GM12878 (cell line): ENCODE measurements around the gene DPPA2. TPM values are rescaled to one million over a fixed set of nuclear protein-coding genes. Genes with fewer than 3 reads are reported as not detected.

Source experiments
- ATAC-seq: fragments of 200-7000 bp; cut with Tn5 transposase; 3 replicates; pipeline ENCODE4 v1.9.1; 2020; ENCODE audit warnings: mild to moderate bottlenecking, moderate library complexity
- BruUV-seq: library from RNA; stranded (reverse); fragments of 400-500 nt; replicated peaks from 2 replicates; lab custom pipeline; 2021; lab: Mats Ljungman, UMichigan
- CTCF ChIA-PET: fragments of 300-600 bp; sonication (Branson Sonifier 250); formaldehyde crosslinking; extraction: SDS; loops from one replicate; lab custom pipeline; 2021; ENCODE audit warnings: inconsistent platforms; lab: Yijun Ruan, JAX
- POLR2A ChIA-PET: fragments of 350-600 bp; formaldehyde crosslinking; extraction: SDS; loops from one replicate; lab custom pipeline; 2021; ENCODE audit warnings: inconsistent platforms; lab: Charles Lee
- RAD21 ChIA-PET: fragments of 300-600 bp; sonication (Branson Sonifier 250); formaldehyde crosslinking; loops from one replicate; lab custom pipeline; 2023; ENCODE audit warnings: antibody characterized with exemption; ENCODE audit not compliant: unreplicated experiment; lab: Charles Lee
- SMC1A ChIA-PET: fragments of 300-600 bp; sonication (Branson Sonifier 250); formaldehyde crosslinking; loops from one replicate; lab custom pipeline; 2023; ENCODE audit not compliant: unreplicated experiment, uncharacterized antibody; lab: Charles Lee
- DNase-seq: peaks from one replicate; pipeline ENCODE4 v3.0.0-alpha.2; 2011; ENCODE audit warnings: low read depth, low spot score
- FAIRE-seq: peaks from 3 replicates; lab custom pipeline; 2011; peaks lifted over from hg19 to GRCh38; lab: Jason Lieb, UNC
- H2AFZ ChIP-seq: 2 replicates; pipeline ENCODE4 v1.6.0; 2011; ENCODE audit warnings: low read depth, low read length, control low read depth; ENCODE audit not compliant: control insufficient read depth
- H3K27ac ChIP-seq: 2 replicates; pipeline ENCODE4 v1.5.1; 2011; ENCODE audit warnings: control low read depth; ENCODE audit not compliant: control insufficient read depth, insufficient read depth
- H3K27me3 ChIP-seq, 2 experiments: replicated peaks in 1 of 2; 2 replicates each; pipeline versions ENCODE4 v1.6.0 to v1.6.1; 2011; ENCODE audit warnings: low read length in 1 of 2; ENCODE audit not compliant: control insufficient read depth in 2 of 2, insufficient read depth in 2 of 2
- H3K36me3 ChIP-seq, 2 experiments: 2 replicates each; pipeline ENCODE4 v1.5.1; 2011; ENCODE audit warnings: low read length in 1 of 2; ENCODE audit not compliant: control insufficient read depth in 2 of 2, insufficient read depth in 2 of 2
- H3K4me1 ChIP-seq: 2 replicates; pipeline ENCODE4 v1.6.1; 2011; ENCODE audit warnings: mild to moderate bottlenecking, low read length, moderate library complexity, mixed read lengths; ENCODE audit not compliant: control insufficient read depth, insufficient read depth
- H3K4me2 ChIP-seq: 2 replicates; pipeline ENCODE4 v1.6.0; 2011; ENCODE audit warnings: control low read depth; ENCODE audit not compliant: control insufficient read depth, insufficient read depth
- H3K4me3 ChIP-seq: fragments of 200-600 bp; sonication (generic); 2 replicates; pipeline ENCODE4 v1.5.1; 2016
- H3K79me2 ChIP-seq: 2 replicates; pipeline ENCODE4 v1.6.0; 2011; ENCODE audit warnings: low read length; ENCODE audit not compliant: control insufficient read depth, insufficient read depth
- H3K9ac ChIP-seq: 2 replicates; pipeline ENCODE4 v1.8.0; 2011; ENCODE audit warnings: low read length, control low read depth, mixed read lengths; ENCODE audit not compliant: control insufficient read depth, insufficient read depth
- H3K9me3 ChIP-seq: replicated peaks from 3 replicates; pipeline ENCODE4 v1.5.1; 2011; ENCODE audit warnings: mild to moderate bottlenecking, low read length; ENCODE audit not compliant: control insufficient read depth, insufficient read depth
- H4K20me1 ChIP-seq: 2 replicates; pipeline ENCODE4 v1.6.0; 2011; ENCODE audit not compliant: control insufficient read depth, insufficient read depth
- BACH1 ChIP-seq: fragments of 450-650 bp; IDR thresholded peaks from 2 replicates; pipeline ENCODE4 v1.6.1; 2017; ENCODE audit warnings: mild to moderate bottlenecking, borderline replicate concordance
- E2F8 ChIP-seq: fragments of 450-650 bp; IDR thresholded peaks from 2 replicates; pipeline ENCODE4 v1.6.1; 2018; ENCODE audit warnings: mild to moderate bottlenecking, low read depth, moderate library complexity; ENCODE audit not compliant: partially characterized antibody
- HDAC2 ChIP-seq: fragments of 200-600 bp; sonication (generic); IDR thresholded peaks from 2 replicates; pipeline ENCODE4 v1.6.1; 2017
- KLF5 ChIP-seq: fragments of 450-650 bp; IDR thresholded peaks from 2 replicates; pipeline ENCODE4 v1.6.1; 2014; ENCODE audit warnings: mild to moderate bottlenecking; ENCODE audit not compliant: partially characterized antibody
- MYB ChIP-seq: fragments of 150-350 bp; IDR thresholded peaks from 2 replicates; pipeline ENCODE4 v1.6.1; 2014; ENCODE audit warnings: mild to moderate bottlenecking, low read depth, low read length, borderline replicate concordance
- NKRF ChIP-seq: fragments of 450-650 bp; conservative IDR thresholded peaks from 2 replicates; pipeline ENCODE4 v1.6.1; 2017; ENCODE audit warnings: mild to moderate bottlenecking, moderate library complexity
- PKNOX1 ChIP-seq: fragments of 450-650 bp; IDR thresholded peaks from 2 replicates; pipeline ENCODE4 v1.6.1; 2016; ENCODE audit warnings: mild to moderate bottlenecking
- RELA ChIP-seq: fragments of 450-650 bp; IDR thresholded peaks from 2 replicates; pipeline ENCODE4 v1.8.0; 2014; ENCODE audit warnings: borderline replicate concordance; ENCODE audit not compliant: partially characterized antibody
- TCF12 ChIP-seq: IDR thresholded peaks from 2 replicates; pipeline ENCODE4 v1.6.1; 2011; ENCODE audit warnings: low read depth, mild to moderate bottlenecking, low read length
- YBX1 ChIP-seq: fragments of 450-650 bp; IDR thresholded peaks from 2 replicates; pipeline ENCODE4 v1.6.1; 2016; ENCODE audit warnings: antibody characterized with exemption
- YY1 ChIP-seq: IDR thresholded peaks from 2 replicates; pipeline ENCODE4 v1.6.1; 2011; ENCODE audit warnings: low read depth, mild to moderate bottlenecking, low read length
- ZBTB11 ChIP-seq: fragments of 450-650 bp; formaldehyde crosslinking; IDR thresholded peaks from 2 replicates; pipeline ENCODE4 v1.5.0; 2022; ENCODE audit warnings: mild to moderate bottlenecking, missing genetic modification characterization
- WGBS: methylation state at CpG from one replicate; pipeline ENCODE4 v1.1.6; 2016; ENCODE audit warnings: low lambda C conversion rate; ENCODE audit not compliant: insufficient replicate concordance, insufficient coverage; ENCODE audit errors: missing lambda C conversion rate; 5-methylcytosine and 5-hydroxymethylcytosine counted together
- in situ Hi-C: fragments of 300-500 bp; cut with MboI; formaldehyde crosslinking; loops from 9 replicates; pipeline ENCODE4 v1.14.3; 2018; ENCODE audit warnings: mixed read lengths
- intact Hi-C: fragments of 100-400 bp; cut with micrococcal nuclease; formaldehyde crosslinking; loops from one replicate; pipeline ENCODE4 v1.14.2; 2022; ENCODE audit not compliant: unreplicated experiment
- polyA plus RNA-seq, 11 experiments: library from polyadenylated mRNA; depleted of rRNA in 4 of 11; unstranded in 6 of 11; stranded (reverse) in 5 of 11; fragments of >200 nt; fragmentation: Nextera tagmentation in 4 of 11; fragmentation: Illumina TruSeq in 1 of 11; extraction: Ambion mirVana in 4 of 11; extraction: Trizol in 1 of 11; gene quantifications; 1 replicate in 1 of 11; 2 replicates in 10 of 11; pipeline versions ENCODE4 v1.2.1 to v1.2.3, GENCODE V29; 2011 to 2016; ENCODE audit warnings: inconsistent platforms in 2 of 11, missing spikeins in 2 of 11, low read depth in 1 of 11
- total RNA-seq, 4 experiments: library from RNA; depleted of rRNA in 3 of 4; stranded (reverse); fragments of >200 nt in 3 of 4; fragmentation: Illumina TruSeq in 1 of 4; extraction: Trizol in 1 of 4; gene quantifications; 2 replicates each; pipeline versions ENCODE4 v1.2.1 to v1.2.3, GENCODE V29; 2013 to 2021

DPPA2 gene
- total and polyA plus RNA-seq, 10 of the 15 experiments (the other 5 are each of a cell fraction or from before 2014, with no cell fraction given): not detected

GRCh38 chr3:109328202-109328601, 11.9 kb upstream of the DPPA2 start:
- ChIA-PET POLR2A (no interaction called here), RAD21 (no interaction called here), SMC1A (no interaction called here), CTCF (no interaction called here)
- Histone ChIP-seq H4K20me1 (no peaks in the 10 kb centered on the region), H3K36me3 (no peaks in the 10 kb centered on the region), H3K4me1 (no peaks in the 10 kb centered on the region), H3K9me3 (no peaks in the 10 kb centered on the region), H3K4me2 (no peak overlapping the region), H3K4me3 (no peak overlapping the region), H3K27ac (no peak overlapping the region), H3K27me3 (no peaks in the 10 kb centered on the region), H2AFZ (no peak overlapping the region), H3K9ac (no peak overlapping the region), H3K79me2 (no peaks in the 10 kb centered on the region)
- in situ Hi-C loops: no loop called here
- no TSS peak for BruUV-seq
- WGBS: 11% methylated on average over 3 of the region's 3 CpGs
- DNase-seq (no peak), ATAC-seq (no peak), FAIRE-seq (no peak)
- intact Hi-C loops: no loop called here
- TF ChIP-seq MYB (no peak), RELA (no peak), NKRF (no peak), BACH1 (no peak), KLF5 (no peak), ZBTB11 (CRISPR knock-in tag) (no peak), YBX1 (no peak), E2F8 (no peak), HDAC2 (no peak), YY1 (no peak), TCF12 (no peak), PKNOX1 (no peak)
